Breast epithelium (tissue), 4 donors: ENCODE measurements around the gene GPR149. TPM values are rescaled to one million over a fixed set of nuclear protein-coding genes. Genes with fewer than 3 reads are reported as not detected.

Source experiments
- DNase-seq, 2 donors: peaks; one replicate each; pipeline ENCODE4 v3.0.0-alpha.2; 2019; ENCODE audit warnings: low spot score in 2 of 2
- H3K27ac ChIP-seq, 2 donors: fragments of 200-600 bp; sonication (generic) in 1 of 2; one replicate each; pipeline ENCODE4 v1.5.1; 2016 to 2019; ENCODE audit warnings: mild to moderate bottlenecking in 1 of 2
- H3K27me3 ChIP-seq, 2 donors: fragments of 200-600 bp; sonication (generic) in 1 of 2; one replicate each; pipeline versions ENCODE4 v1.5.1 to v1.6.0; 2017 to 2019; ENCODE audit warnings: control low read depth in 1 of 2, mild to moderate bottlenecking in 1 of 2
- H3K36me3 ChIP-seq: fragments of 200-600 bp; one replicate; pipeline ENCODE4 v1.5.1; 2019
- H3K4me1 ChIP-seq, 2 donors: fragments of 200-600 bp; sonication (generic); one replicate each; pipeline ENCODE4 v1.5.1; 2016 to 2019; ENCODE audit warnings: control low read depth in 1 of 2
- H3K4me3 ChIP-seq, 3 donors: fragments of 200-600 bp; sonication (generic); 1 replicate in 2 of 3; 2 replicates in 1 of 3; pipeline ENCODE4 v1.5.1; 2016 to 2019; ENCODE audit warnings: mild to moderate bottlenecking in 3 of 3, moderate library complexity in 2 of 3
- H3K9me3 ChIP-seq, 2 donors: fragments of 200-600 bp; sonication (generic) in 1 of 2; one replicate each; pipeline ENCODE4 v1.5.1; 2016 to 2019; ENCODE audit warnings: control low read depth in 1 of 2
- CTCF ChIP-seq, 3 donors: fragments of 450-650 bp; IDR thresholded peaks; one replicate each; pipeline ENCODE4 v1.5.1; 2016 to 2017; ENCODE audit warnings: antibody characterized with exemption in 3 of 3, mild to moderate bottlenecking in 3 of 3, moderate library complexity in 3 of 3
- POLR2A ChIP-seq: fragments of 450-650 bp; IDR thresholded peaks from one replicate; pipeline ENCODE4 v1.6.1; 2016; ENCODE audit warnings: antibody characterized with exemption, mild to moderate bottlenecking, moderate library complexity
- POLR2AphosphoS5 ChIP-seq, 3 donors: sonication (generic); formaldehyde crosslinking; IDR thresholded peaks; one replicate each; pipeline ENCODE4 v1.6.1; 2017; ENCODE audit warnings: antibody characterized with exemption in 3 of 3
- intact Hi-C: fragments of 100-400 bp; cut with DNase I; formaldehyde crosslinking; loops from one replicate; pipeline ENCODE4 v1.15.1; 2023; ENCODE audit warnings: low total_unique reads
- total RNA-seq, 3 donors: library from RNA; depleted of rRNA; stranded (reverse); fragments of >200 nt; gene quantifications; one replicate each; pipeline ENCODE4 v1.1.0, GENCODE V29; 2016

GPR149 gene
- total RNA-seq, 3 donors from 2014 or later, result not detected

- no peaks in the 10 kb centered on the region for H3K9me3 ChIP-seq
- no peak for TF ChIP-seq POLR2AphosphoS5 (IDR thresholded peaks at IDR 0.05)
- TF ChIP-seq CTCF (IDR thresholded peaks at IDR 0.05), result no peak
- TF ChIP-seq POLR2A, result no peak
- no peak for DNase-seq
- no peaks in the 10 kb centered on the region for H3K27me3 ChIP-seq
- H3K4me3 ChIP-seq, result no peak overlapping the region
- H3K27ac ChIP-seq, result no peak overlapping the region
- no peaks in the 10 kb centered on the region for H3K4me1 ChIP-seq
- intact Hi-C loops, result no loop called here
- H3K36me3 ChIP-seq, result no peaks in the 10 kb centered on the region
Observed at GRCh38 chr3:154398084-154398967, 31.7 kb downstream of the GPR149 start.

- H3K27me3 ChIP-seq, result no peaks in the 10 kb centered on the region
Observed at GRCh38 chr3:154389861-154390260, 40.1 kb downstream of the GPR149 start.

GRCh38 chr3:154384479-154384878 lies 45.5 kb downstream of the GPR149 start:
- H3K27me3 ChIP-seq, result no peaks in the 10 kb centered on the region
- DNase-seq, result no peak
- intact Hi-C loops, result no loop called here
- H3K4me3 ChIP-seq, result no peak overlapping the region
- no peaks in the 10 kb centered on the region for H3K9me3 ChIP-seq
- no peak overlapping the region for H3K27ac ChIP-seq
- no peaks in the 10 kb centered on the region for H3K36me3 ChIP-seq
- no peaks in the 10 kb centered on the region for H3K4me1 ChIP-seq
- TF ChIP-seq POLR2AphosphoS5 (IDR thresholded peaks at IDR 0.05), result no peak
- no peak for TF ChIP-seq POLR2A
- TF ChIP-seq CTCF (IDR thresholded peaks at IDR 0.05), result no peak

More at GRCh38 chr3:154389861-154390260, 40.1 kb downstream of the GPR149 start:
- no peak overlapping the region for H3K4me3 ChIP-seq
- peaks cover 3% of the 10 kb centered on the region for H3K36me3 ChIP-seq
- no peaks in the 10 kb centered on the region for H3K9me3 ChIP-seq
- no peak overlapping the region for H3K27ac ChIP-seq
- TF ChIP-seq POLR2A, result no peak
- no peak for TF ChIP-seq POLR2AphosphoS5 (IDR thresholded peaks at IDR 0.05)
- no peak for TF ChIP-seq CTCF (IDR thresholded peaks at IDR 0.05)
- no peaks in the 10 kb centered on the region for H3K4me1 ChIP-seq
- intact Hi-C loops, result no loop called here
- DNase-seq, result no peak

- H3K27me3 ChIP-seq, result no peaks in the 10 kb centered on the region
- no peak for TF ChIP-seq POLR2AphosphoS5 (IDR thresholded peaks at IDR 0.05)
- no peak for TF ChIP-seq CTCF (IDR thresholded peaks at IDR 0.05)
- TF ChIP-seq POLR2A, result no peak
- no peak overlapping the region for H3K27ac ChIP-seq
- intact Hi-C loops, result no loop called here
- no peaks in the 10 kb centered on the region for H3K9me3 ChIP-seq
- DNase-seq, result no peak
- no peaks in the 10 kb centered on the region for H3K36me3 ChIP-seq
- H3K4me1 ChIP-seq, result no peaks in the 10 kb centered on the region
- H3K4me3 ChIP-seq, result no peak overlapping the region
Observed at GRCh38 chr3:154378311-154378710, 51.7 kb downstream of the GPR149 start.

- Histone ChIP-seq H3K27me3 (no peaks in the 10 kb centered on the region), H3K9me3 (peaks cover 11 to 12% of the 10 kb centered on the region in 2 donors), H3K36me3 (no peaks in the 10 kb centered on the region), H3K27ac (no peak overlapping the region), H3K4me1 (no peaks in the 10 kb centered on the region), H3K4me3 (no peak overlapping the region)
- intact Hi-C loops, result no loop called here
- no peak for DNase-seq
- no peak for TF ChIP-seq POLR2AphosphoS5 (IDR thresholded peaks at IDR 0.05)
- no peak for TF ChIP-seq POLR2A
- no peak for TF ChIP-seq CTCF (IDR thresholded peaks at IDR 0.05)
Observed at GRCh38 chr3:154367221-154367620, 62.8 kb downstream of the GPR149 start.
